ENCODE measurements around the gene PLXNA2. TPM values are rescaled to one million over a fixed set of nuclear protein-coding genes. Genes with fewer than 3 reads are reported as not detected.

The PLXNA2 gene
- total and polyA plus RNA-seq, 8 donors, result 48.7 to 137 (median 72.9) TPM

DNA sequence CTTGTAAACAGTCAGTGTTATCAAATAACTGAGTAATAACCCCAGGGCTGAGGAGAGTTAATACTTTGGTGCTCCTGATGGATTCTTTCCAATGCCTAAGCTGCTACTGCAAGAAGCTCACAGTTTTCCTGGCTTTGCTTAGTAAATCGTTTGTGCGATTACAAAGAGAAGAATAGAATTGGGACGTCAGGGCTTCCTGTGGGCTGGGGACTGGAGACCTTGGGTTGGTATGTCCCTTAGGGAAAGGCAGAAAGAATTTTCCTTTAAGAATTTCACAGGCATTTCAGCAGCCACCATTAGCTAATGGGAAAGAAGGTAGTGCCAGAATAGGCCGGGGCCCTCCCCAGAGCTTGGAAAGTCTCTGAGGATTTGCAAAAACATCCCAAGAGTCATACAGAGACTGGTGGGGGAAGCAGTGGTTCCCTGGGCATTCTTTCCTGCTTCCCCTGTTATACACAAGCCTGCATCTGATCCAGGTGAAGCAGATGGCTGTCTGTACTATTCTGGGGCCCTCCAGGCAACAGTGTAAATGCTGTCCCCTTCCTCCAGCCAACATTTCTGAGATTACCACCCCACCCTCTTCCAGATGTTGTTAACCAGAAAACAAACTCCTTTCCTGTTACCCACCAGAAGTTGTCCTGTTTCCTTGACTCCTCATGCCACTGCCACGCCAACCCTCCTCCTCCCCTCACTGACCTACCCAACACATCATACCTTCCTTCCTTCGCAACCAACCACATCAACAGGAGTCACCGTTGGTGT is 40.2 kb downstream of the PLXNA2 start:
- Histone ChIP-seq H3K27ac (peak overlapping the region in 3 of 4 donors; percentile 21 to 56 (median 23)), H3K36me3 (peaks cover 0 to 8% (median 0%) of the 10 kb centered on the region in 3 donors), H3K4me1 (peaks cover 33 to 45% (median 34%) of the 10 kb centered on the region in 3 donors), H3K4me3 (no peak overlapping the region), H3K9me3 (no peaks in the 10 kb centered on the region), H3K27me3 (no peaks in the 10 kb centered on the region)
- intact Hi-C loops (cut with DNase I), result no loop called here
- ATAC-seq (peak; percentile 2 to 17 (median 4)), FAIRE-seq (no peak), DNase-seq (no peak)
- TF ChIP-seq, protein P1, sequence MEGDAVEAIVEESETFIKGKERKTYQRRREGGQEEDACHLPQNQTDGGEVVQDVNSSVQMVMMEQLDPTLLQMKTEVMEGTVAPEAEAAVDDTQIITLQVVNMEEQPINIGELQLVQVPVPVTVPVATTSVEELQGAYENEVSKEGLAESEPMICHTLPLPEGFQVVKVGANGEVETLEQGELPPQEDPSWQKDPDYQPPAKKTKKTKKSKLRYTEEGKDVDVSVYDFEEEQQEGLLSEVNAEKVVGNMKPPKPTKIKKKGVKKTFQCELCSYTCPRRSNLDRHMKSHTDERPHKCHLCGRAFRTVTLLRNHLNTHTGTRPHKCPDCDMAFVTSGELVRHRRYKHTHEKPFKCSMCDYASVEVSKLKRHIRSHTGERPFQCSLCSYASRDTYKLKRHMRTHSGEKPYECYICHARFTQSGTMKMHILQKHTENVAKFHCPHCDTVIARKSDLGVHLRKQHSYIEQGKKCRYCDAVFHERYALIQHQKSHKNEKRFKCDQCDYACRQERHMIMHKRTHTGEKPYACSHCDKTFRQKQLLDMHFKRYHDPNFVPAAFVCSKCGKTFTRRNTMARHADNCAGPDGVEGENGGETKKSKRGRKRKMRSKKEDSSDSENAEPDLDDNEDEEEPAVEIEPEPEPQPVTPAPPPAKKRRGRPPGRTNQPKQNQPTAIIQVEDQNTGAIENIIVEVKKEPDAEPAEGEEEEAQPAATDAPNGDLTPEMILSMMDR (IDR thresholded peaks at IDR 0.05), result no peak
- WGBS, 2 donors, result 50 to 56% methylated on average over 7 of the region's 7 CpGs

DNA sequence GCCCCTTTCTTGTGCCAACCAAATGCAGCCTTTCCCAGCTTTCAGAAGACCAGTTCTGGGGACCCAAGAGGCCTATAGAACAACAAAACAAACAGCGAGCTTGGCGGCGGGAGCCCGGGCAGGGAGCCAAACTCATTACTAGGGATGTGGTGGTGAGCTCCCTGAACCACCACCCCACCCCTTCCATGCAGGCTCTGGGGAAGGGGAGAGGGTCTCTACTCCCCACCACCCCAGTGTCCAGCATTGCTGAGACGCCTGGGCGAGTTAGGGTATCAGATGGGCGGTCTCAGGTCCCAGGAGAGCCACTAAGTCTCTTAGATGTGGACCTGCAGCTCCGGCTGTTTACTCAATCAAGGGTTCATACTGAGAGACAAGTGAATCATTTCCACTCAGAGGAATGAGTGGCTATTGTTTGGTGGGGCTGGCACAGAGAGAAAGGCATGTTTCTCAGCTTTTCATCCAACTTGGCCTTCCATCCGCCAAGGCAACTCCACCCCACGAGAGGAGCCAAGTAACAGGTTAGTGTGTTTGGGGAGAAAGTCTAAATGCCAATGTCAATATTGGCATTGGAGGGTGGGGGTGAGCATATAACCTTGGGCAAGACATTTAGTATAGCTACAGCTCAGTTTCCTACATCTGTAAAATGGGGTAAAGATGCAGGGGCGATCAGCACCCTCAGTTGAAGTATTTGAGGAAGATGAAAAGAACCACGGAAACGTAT is 40.9 kb downstream of the PLXNA2 start:
- intact Hi-C loops (cut with DNase I), result no loop called here
- 33 to 36% methylated on average over 13 of the region's 13 CpGs for WGBS, 2 donors
- peak; percentile 66 to 82 (median 74) for DNase-seq
- H3K9me3 ChIP-seq, result no peaks in the 10 kb centered on the region
- H3K27me3 ChIP-seq, result no peaks in the 10 kb centered on the region
- H3K4me3 ChIP-seq, result no peak overlapping the region
- H3K27ac ChIP-seq, result peak overlapping the region in 3 of 4 donors; percentile 21 to 56 (median 23)
- H3K36me3 ChIP-seq, result peaks cover 0 to 8% (median 0%) of the 10 kb centered on the region in 3 donors
- peak; percentile 62 to 80 (median 76) for ATAC-seq
- peaks cover 33 to 45% (median 33%) of the 10 kb centered on the region in 3 donors for H3K4me1 ChIP-seq
- TF ChIP-seq, protein P1 (IDR thresholded peaks at IDR 0.05), result no peak
- no peak for FAIRE-seq

DNA sequence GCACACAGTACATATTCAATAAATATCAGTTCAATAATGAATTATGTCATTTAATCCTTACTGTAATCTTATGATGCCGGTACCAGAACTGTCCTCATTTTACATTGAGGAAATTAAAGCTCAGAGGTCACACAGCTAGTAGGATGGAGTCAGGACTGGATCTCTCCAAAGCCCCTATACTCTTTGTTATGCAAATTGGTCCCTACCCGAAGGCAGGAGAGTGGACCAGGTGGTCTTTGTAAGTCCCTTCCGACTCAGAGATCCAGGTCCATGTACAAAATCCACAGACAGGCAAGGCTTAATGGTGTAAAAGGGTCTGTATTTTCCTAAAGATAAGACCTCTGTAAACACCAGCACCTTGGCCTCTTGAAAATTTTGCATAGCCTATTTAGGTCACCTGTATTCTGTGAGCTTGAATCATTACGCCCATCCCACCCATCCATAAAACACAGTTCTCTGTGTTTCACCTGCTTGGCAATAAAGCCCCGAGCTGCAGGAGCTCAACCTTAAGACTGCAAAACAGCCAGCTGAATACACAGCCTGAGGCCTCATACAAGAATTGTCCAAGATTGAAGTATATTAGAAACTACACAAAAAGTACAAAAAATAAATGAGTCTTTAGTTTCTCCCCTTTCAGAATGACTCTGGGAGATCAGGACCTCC is 41.7 kb downstream of the PLXNA2 start:
- DNase-seq, result no peak
- no peak for ATAC-seq
- Histone ChIP-seq H3K9me3 (no peaks in the 10 kb centered on the region), H3K27ac (peak overlapping the region in 2 of 4 donors; percentile 1 to 50), H3K4me3 (no peak overlapping the region), H3K27me3 (no peaks in the 10 kb centered on the region), H3K4me1 (peaks cover 25 to 39% (median 29%) of the 10 kb centered on the region in 3 donors), H3K36me3 (peaks cover 0 to 8% (median 0%) of the 10 kb centered on the region in 3 donors)
- TF ChIP-seq, protein P1 (IDR thresholded peaks at IDR 0.05), result no peak
- WGBS, 2 donors, result 54 to 59% methylated on average over 5 of the region's 5 CpGs
- FAIRE-seq, result no peak
- intact Hi-C loops (cut with DNase I), result no loop called here

DNA sequence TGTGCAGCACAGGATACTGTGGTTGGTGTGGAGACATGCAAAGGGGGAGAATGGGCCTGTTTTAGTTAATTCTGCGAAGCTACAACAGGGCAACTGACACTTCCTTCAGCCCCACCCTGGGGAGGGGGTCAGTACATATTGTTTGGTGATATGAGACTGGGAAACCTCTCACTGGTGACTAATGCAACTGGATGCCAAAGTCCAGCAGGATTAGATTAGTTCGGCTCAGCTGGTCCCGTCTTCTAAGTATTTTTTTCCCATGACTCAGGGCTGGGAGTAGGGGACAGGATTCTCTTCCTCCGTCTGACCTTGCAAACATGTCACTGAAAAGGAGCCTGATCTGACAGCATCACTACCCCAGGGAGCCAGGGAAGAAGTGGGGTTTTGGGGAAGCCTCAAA is 43.0 kb downstream of the PLXNA2 start:
- intact Hi-C loops (cut with DNase I), result no loop called here
- 11 to 33% methylated on average over 4 of the region's 4 CpGs for WGBS, 2 donors
- peaks cover 21 to 39% (median 26%) of the 10 kb centered on the region in 3 donors for H3K4me1 ChIP-seq

More for the DNA sequence above, 43.0 kb downstream of the PLXNA2 start:
- ATAC-seq, result peak; percentile 65 to 74 (median 71)
- TF ChIP-seq, protein P1 (IDR thresholded peaks at IDR 0.05), result no peak
- Histone ChIP-seq H3K4me3 (no peak overlapping the region), H3K36me3 (peaks cover 0 to 8% (median 0%) of the 10 kb centered on the region in 3 donors), H3K27me3 (no peaks in the 10 kb centered on the region), H3K9me3 (no peaks in the 10 kb centered on the region), H3K27ac (no peak overlapping the region)
- DNase-seq, result peak in 3 of 6 donors; percentile 60 to 68 (median 62)
- no peak for FAIRE-seq

Measured in pancreas (tissue), 10 donors.